Colonic mucosa (tissue), 4 donors: ENCODE measurements around the gene EFCAB11. TPM values are rescaled to one million over a fixed set of nuclear protein-coding genes. Genes with fewer than 3 reads are reported as not detected.

ENCODE experiments used
- DNase-seq: peaks from one replicate; pipeline ENCODE4 v3.0.0-alpha.2; 2020
- H3K27ac ChIP-seq: fragments of 200-600 bp; one replicate; pipeline ENCODE4 v1.8.0; 2021
- H3K27me3 ChIP-seq: fragments of 200-600 bp; one replicate; pipeline ENCODE4 v1.8.0; 2021
- H3K36me3 ChIP-seq: fragments of 200-600 bp; one replicate; pipeline ENCODE4 v1.8.0; 2021
- H3K4me1 ChIP-seq: fragments of 200-600 bp; one replicate; pipeline ENCODE4 v1.8.0; 2021; ENCODE audit warnings: mild to moderate bottlenecking
- H3K4me3 ChIP-seq: fragments of 200-600 bp; one replicate; pipeline ENCODE4 v1.8.0; 2021
- H3K9ac ChIP-seq, 2 donors: one replicate each; pipeline ENCODE4 v1.7.0; 2013; ENCODE audit warnings: control low read depth in 2 of 2, low read depth in 2 of 2, low read length in 2 of 2
- H3K9me3 ChIP-seq: fragments of 200-600 bp; one replicate; pipeline ENCODE4 v1.8.0; 2021
- CTCF ChIP-seq: fragments of 200-600 bp; IDR thresholded peaks from one replicate; pipeline ENCODE4 v1.8.0; 2022; ENCODE audit warnings: antibody characterized with exemption, mild to moderate bottlenecking
- intact Hi-C: fragments of 100-400 bp; cut with DNase I; formaldehyde crosslinking; loops from one replicate; pipeline ENCODE4 v1.14.1; 2022
- total RNA-seq, 2 donors: library from RNA; stranded (reverse); fragmentation: NEBNext Ultra II Directional in 1 of 2; extraction: Animal tissue kit (Norgen Biotek cat#: 25700) in 1 of 2; gene quantifications; one replicate each; pipeline ENCODE4 v1.2.1, GENCODE V29; 2021
- donor health status: healthy.
- donor health status: DM: no; HTN: no; CAD: no.
- donor health status: DM: no; HTN: no; CAD: no.

Gene EFCAB11
- total RNA-seq, 2 donors from 2014 or later, result 12.1 to 14.1 TPM

- DNase-seq, result no peak
- no peaks in the 10 kb centered on the region for H3K36me3 ChIP-seq
- no peak overlapping the region for H3K9ac ChIP-seq
- H3K27ac ChIP-seq, result no peak overlapping the region
- no peaks in the 10 kb centered on the region for H3K4me1 ChIP-seq
- H3K9me3 ChIP-seq, result no peaks in the 10 kb centered on the region
- intact Hi-C loops, result no loop called here
- no peak for TF ChIP-seq CTCF
- H3K4me3 ChIP-seq, result no peak overlapping the region
- H3K27me3 ChIP-seq, result no peaks in the 10 kb centered on the region
Observed at GRCh38 chr14:89823743-89824142, 130.8 kb downstream of the EFCAB11 start.

- no peaks in the 10 kb centered on the region for H3K9me3 ChIP-seq
- H3K36me3 ChIP-seq, result no peaks in the 10 kb centered on the region
- no peak for DNase-seq
- H3K4me3 ChIP-seq, result no peak overlapping the region
- no peak for TF ChIP-seq CTCF
- H3K4me1 ChIP-seq, result no peaks in the 10 kb centered on the region
- H3K27ac ChIP-seq, result no peak overlapping the region
- H3K9ac ChIP-seq, result no peak overlapping the region
- intact Hi-C loops, result no loop called here
- no peaks in the 10 kb centered on the region for H3K27me3 ChIP-seq
Observed at GRCh38 chr14:89814126-89814525, 140.4 kb downstream of the EFCAB11 start.

GRCh38 chr14:89813617-89814031, 140.9 kb downstream of the EFCAB11 start:
- Histone ChIP-seq H3K9me3 (no peaks in the 10 kb centered on the region), H3K27me3 (no peaks in the 10 kb centered on the region), H3K4me3 (no peak overlapping the region), H3K4me1 (no peaks in the 10 kb centered on the region), H3K9ac (no peak overlapping the region), H3K36me3 (no peaks in the 10 kb centered on the region), H3K27ac (no peak overlapping the region)
- no peak for TF ChIP-seq CTCF
- DNase-seq, result no peak
- intact Hi-C loops, result no loop called here

- intact Hi-C loops, result no loop called here
- DNase-seq, result no peak
- H3K4me3 ChIP-seq, result no peak overlapping the region
- no peaks in the 10 kb centered on the region for H3K36me3 ChIP-seq
- H3K27me3 ChIP-seq, result no peaks in the 10 kb centered on the region
- no peaks in the 10 kb centered on the region for H3K9me3 ChIP-seq
- no peak for TF ChIP-seq CTCF
- no peak overlapping the region for H3K27ac ChIP-seq
- H3K4me1 ChIP-seq, result no peaks in the 10 kb centered on the region
- no peak overlapping the region for H3K9ac ChIP-seq
Observed at GRCh38 chr14:89811954-89812575, 142.5 kb downstream of the EFCAB11 start.

- Histone ChIP-seq H3K27me3 (no peaks in the 10 kb centered on the region), H3K9me3 (no peaks in the 10 kb centered on the region), H3K9ac (no peak overlapping the region), H3K36me3 (no peaks in the 10 kb centered on the region), H3K27ac (no peak overlapping the region), H3K4me3 (no peak overlapping the region), H3K4me1 (no peaks in the 10 kb centered on the region)
- no peak for DNase-seq
- no peak for TF ChIP-seq CTCF
- intact Hi-C loops, result no loop called here
Observed at GRCh38 chr14:89810101-89810500, 144.4 kb downstream of the EFCAB11 start.
